ENCODE measurements around the gene SPDYE3. TPM values are rescaled to one million over a fixed set of nuclear protein-coding genes. Genes with fewer than 3 reads are reported as not detected.
"Not testable (repeated sequence)": the region's sequence is repeated elsewhere in the genome, so short reads cannot be mapped to it uniquely, and the experiment has no call there.

SPDYE3 gene
- total and polyA plus RNA-seq, 2 of the 4 experiments (the other 2 are of a cell fraction): not detected

GRCh38 chr7:100272538-100272902 lies 35.0 kb upstream of the SPDYE3 start:
- DNase-seq; H3K9me3 ChIP-seq (ENCODE audit: control insufficient read depth, insufficient read depth, low read length); H3K27ac ChIP-seq (ENCODE audit: insufficient read depth, low read length); H3K9me1 ChIP-seq (ENCODE audit: insufficient read depth, low read length); H3K4ac ChIP-seq (ENCODE audit: low read depth, low read length); H3K18ac ChIP-seq (ENCODE audit: low read depth, low read length); H3K27me3 ChIP-seq (ENCODE audit: control insufficient read depth, insufficient read depth, low read length); in situ Hi-C loops (cut with MboI; ENCODE audit: low sequenced_read_pairs); H3K4me1 ChIP-seq (ENCODE audit: control insufficient read depth, insufficient read depth, low read length); dilution Hi-C loops (cut with HindIII; ENCODE audit: low sequenced_read_pairs, unreplicated experiment); H2BK15ac ChIP-seq (ENCODE audit: low read depth, low read length); H4K91ac ChIP-seq (ENCODE audit: insufficient read depth, low read depth, low read length); H3K36me3 ChIP-seq (ENCODE audit: control insufficient read depth, insufficient read depth, low read length); H2AK9ac ChIP-seq (replicated peaks; ENCODE audit: low read depth, low read length, poor library complexity); CTCF ChIA-PET; H3K14ac ChIP-seq (replicated peaks; ENCODE audit: low read depth, low read length); ATAC-seq (ENCODE audit: low read depth); POLR2A ChIA-PET (ENCODE audit: unreplicated experiment); BruUV-seq (replicated peaks); intact Hi-C loops (cut with micrococcal nuclease); H2BK20ac ChIP-seq (ENCODE audit: low read depth, low read length); H2AK5ac ChIP-seq (ENCODE audit: low read depth, low read length); H2BK5ac ChIP-seq (ENCODE audit: low read depth, low read length, poor library complexity, severe bottlenecking); H3K56ac ChIP-seq (ENCODE audit: extremely low read depth, insufficient read depth, low read length); H4K5ac ChIP-seq (ENCODE audit: low read depth, low read length); H2BK120ac ChIP-seq (ENCODE audit: low read depth, low read length): not testable (repeated sequence)
- H3K79me1 ChIP-seq (ENCODE audit: low read depth in 1 of 2, low read length in 2 of 2): peaks cover 12 to 23% of the 10 kb centered on the region in 2 experiments; a peak in 3 of 4 replicates
- 0% methylated on average over 1 of the region's 11 CpGs; no CpG with 5 or more reads in 1 of the 2 experiments for WGBS, 2 experiments (ENCODE audit: extremely low coverage in 2 of 2, insufficient read length in 1 of 2)
- peak overlapping the region; percentile 44 for H3K9ac ChIP-seq (ENCODE audit: low read depth, low read length)
- H2AFZ ChIP-seq (replicated peaks; ENCODE audit: low read length, poor library complexity): peak overlapping the region; percentile 51
- H3K4me3 ChIP-seq (ENCODE audit: insufficient read depth, low read depth, low read length): peak overlapping the region; percentile 97
- peak overlapping the region; percentile 56 for H3K4me2 ChIP-seq (ENCODE audit: low read depth, low read length)
- 0 out of 2 replicates have a peak overlapping the region, but pooled peaks have one; percentile 87 for H3K23ac ChIP-seq (ENCODE audit: low read depth, low read length)
- peak overlapping the region; percentile 60 to 69; a peak in 2 of 4 replicates for H4K8ac ChIP-seq (ENCODE audit: low read depth in 2 of 2, low read length in 2 of 2)
- peaks cover 19% of the 10 kb centered on the region for H4K20me1 ChIP-seq (ENCODE audit: insufficient read depth, low read length)
